NCI-H524 (cell line): ENCODE data around the gene PIK3C2G.
"Not testable (repeated sequence)": the region's sequence is repeated elsewhere in the genome, so short reads cannot be mapped to it uniquely, and the experiment has no call there.

Source experiments
- DNase-seq, 2 experiments: peaks; one replicate each; lab custom pipeline; 2025; lab: John Stamatoyannopoulos, UW

The PIK3C2G gene, protein sequence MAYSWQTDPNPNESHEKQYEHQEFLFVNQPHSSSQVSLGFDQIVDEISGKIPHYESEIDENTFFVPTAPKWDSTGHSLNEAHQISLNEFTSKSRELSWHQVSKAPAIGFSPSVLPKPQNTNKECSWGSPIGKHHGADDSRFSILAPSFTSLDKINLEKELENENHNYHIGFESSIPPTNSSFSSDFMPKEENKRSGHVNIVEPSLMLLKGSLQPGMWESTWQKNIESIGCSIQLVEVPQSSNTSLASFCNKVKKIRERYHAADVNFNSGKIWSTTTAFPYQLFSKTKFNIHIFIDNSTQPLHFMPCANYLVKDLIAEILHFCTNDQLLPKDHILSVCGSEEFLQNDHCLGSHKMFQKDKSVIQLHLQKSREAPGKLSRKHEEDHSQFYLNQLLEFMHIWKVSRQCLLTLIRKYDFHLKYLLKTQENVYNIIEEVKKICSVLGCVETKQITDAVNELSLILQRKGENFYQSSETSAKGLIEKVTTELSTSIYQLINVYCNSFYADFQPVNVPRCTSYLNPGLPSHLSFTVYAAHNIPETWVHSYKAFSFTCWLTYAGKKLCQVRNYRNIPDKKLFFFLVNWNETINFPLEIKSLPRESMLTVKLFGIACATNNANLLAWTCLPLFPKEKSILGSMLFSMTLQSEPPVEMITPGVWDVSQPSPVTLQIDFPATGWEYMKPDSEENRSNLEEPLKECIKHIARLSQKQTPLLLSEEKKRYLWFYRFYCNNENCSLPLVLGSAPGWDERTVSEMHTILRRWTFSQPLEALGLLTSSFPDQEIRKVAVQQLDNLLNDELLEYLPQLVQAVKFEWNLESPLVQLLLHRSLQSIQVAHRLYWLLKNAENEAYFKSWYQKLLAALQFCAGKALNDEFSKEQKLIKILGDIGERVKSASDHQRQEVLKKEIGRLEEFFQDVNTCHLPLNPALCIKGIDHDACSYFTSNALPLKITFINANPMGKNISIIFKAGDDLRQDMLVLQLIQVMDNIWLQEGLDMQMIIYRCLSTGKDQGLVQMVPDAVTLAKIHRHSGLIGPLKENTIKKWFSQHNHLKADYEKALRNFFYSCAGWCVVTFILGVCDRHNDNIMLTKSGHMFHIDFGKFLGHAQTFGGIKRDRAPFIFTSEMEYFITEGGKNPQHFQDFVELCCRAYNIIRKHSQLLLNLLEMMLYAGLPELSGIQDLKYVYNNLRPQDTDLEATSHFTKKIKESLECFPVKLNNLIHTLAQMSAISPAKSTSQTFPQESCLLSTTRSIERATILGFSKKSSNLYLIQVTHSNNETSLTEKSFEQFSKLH (N-terminal part only)

DNA sequence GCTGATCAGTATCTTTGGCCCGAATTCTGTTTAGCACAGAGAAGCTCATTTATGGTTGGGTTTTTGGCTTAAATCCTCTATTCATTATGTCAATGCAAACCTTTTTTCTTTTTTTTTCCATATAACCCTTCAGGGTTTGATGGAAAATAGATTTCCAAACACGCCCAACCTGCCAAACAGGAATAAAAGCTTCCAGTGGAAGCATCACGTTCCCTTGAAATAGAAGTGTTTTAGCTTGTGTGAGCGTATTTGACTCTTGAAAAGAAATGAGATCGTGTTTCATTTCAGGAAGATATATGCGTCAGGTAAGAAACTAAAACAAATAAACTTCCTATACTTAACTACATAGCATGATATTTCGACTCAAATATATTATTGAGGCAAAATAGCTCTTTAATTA is at the start of gene PIK3C2G:
Gene PIK3C2G (plus strand): TSS at position 246 of the 400 bp plus-strand sequence. CDS start 20,564 bp downstream, outside the sequence.
- no peak for DNase-seq

DNA sequence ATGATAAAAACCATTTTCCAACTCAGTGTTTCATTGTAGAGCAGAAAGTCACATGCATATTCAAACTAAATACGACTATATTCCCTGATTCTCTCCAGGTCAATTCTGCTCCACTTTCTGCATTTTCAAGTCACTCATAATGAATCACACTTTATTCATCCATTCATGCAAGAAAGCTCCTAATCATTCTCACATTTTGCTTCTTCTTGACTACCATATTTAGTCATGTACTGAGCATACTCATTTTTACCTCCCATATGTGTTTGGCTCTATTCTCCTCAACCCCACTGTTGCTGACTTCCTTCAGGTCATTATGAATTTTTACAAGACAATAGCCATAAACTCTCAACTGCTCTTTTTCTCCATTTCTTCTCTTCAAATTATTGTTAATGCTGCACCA is 43.4 kb upstream of the PIK3C2G start:
- no peak for DNase-seq

DNA sequence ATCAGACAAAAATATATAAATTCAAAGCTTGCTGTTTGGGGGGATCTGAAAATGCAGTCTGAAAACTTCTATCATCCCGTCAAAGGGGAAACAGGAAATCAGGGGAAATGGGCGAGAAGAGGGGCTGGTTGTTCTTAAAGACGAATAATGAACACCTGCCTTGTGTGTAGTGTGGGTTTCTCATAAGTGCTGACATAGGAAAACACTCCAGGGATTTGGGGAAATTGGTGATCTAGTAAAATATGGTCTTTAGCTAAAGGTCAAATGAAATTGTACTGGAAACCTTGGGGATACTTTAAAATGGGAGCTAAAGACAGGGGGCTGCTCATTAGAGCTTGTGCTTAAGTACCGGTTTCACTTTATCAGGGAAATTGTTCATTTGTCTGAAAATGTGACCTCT is 39.6 kb upstream of the PIK3C2G start:
- DNase-seq = no peak

DNA sequence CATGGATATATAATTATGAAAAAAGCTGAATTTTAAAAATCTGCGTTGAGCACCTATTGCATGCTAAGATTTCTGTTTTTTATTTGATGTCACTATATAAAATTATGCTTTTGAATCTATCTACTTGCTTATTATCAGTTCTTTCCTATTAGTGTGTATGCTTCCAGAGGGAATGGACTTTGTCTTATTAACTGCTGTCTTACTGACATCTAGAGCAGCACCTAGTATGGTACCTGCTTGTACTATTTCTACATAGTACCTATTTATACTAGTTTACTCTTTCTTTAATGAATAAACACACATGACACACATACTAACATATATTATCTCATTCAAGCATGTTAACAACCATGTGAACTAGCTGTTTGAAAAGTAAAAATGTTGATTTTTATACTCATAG is 38.6 kb upstream of the PIK3C2G start:
- DNase-seq = no peak

DNA sequence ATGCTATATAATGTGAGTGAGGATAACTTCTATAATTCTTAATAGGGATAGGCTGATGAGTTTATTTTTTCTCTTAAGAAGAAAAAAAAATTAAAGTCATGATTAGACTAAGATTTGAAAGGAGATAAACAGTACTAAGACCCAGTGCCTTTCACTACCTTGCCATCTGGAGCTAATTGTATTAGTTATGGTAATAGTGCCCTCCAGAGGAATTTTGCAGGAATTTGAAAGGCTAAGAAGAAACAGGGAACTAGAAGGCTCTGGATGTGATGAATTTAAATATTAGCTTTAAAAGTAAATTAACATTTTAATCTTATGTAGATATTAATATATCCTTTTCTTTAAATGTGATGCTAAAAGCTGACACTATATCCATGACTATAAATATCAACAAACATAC is 36.6 kb upstream of the PIK3C2G start:
- DNase-seq = peak; percentile 15 to 69

DNA sequence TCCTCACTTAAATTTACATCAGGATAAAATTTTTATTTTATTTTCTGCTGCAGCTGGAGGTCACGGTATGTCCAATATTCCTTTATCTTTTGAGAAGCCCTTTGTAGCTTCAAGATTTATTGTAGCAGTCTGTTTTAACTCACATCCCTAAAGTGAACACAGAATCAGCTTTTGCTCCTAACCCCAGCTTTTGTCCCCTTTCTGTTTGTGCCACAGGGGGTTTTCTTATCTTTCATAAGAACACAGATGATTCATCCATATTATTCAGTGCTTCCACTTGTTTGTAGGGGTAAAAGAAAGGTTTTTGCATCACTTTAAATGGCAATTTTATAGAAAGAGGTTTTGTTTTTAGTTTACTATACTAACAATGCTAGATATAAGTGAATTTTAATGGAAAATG is 21.8 kb upstream of the PIK3C2G start:
- DNase-seq = no peak

DNA sequence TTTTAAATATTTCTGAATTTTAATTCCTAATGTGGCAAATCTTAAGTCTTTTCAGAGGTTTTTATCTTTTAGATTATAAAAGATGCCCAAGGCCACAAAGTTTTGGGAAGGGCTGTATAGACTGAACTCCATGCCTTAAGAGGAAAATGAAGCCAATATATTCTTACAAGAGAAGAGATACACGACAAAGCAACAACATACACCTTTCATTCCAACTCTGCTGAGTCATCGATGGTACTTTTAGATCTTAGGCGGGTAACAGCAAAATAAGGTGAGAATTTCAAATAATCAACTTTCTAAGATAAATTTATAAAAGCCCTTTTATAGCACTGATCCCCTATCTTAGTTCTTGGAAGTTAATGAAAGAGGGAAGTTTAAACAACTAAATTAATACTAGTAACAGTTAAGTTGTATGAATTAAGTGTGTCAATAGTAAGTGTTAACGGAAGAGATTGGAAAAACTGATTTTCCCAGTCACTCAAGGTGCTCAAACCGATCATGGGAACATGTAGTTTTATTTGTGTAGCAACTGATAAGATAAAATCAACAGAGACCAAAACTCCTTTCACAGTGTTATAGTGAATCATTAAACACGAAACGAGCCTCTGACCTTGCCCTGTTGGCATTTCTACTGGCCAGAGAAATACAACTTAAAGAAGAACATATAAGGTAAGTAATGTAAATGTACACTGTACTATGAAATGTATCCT is 18.8 kb upstream of the PIK3C2G start:
- no peak for DNase-seq

DNA sequence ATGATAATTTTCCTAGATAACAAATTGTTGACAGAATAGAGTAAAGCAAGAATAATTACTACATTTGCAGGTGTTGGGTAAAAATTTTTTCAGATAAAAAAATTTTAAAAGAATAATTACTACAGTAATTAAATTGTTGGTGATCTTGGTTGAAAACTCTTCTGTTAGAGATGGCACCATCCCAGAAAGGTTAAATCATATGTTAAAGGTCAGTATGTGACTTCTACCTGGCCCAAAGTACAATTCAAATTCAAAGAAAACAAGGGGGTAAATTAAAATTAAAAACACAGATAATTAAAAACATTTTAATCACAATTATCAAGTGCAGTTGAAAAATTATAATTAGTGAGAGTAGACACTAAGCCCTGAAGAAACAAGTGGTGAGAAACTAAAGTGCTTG is 18.1 kb upstream of the PIK3C2G start:
- DNase-seq = no peak

DNA sequence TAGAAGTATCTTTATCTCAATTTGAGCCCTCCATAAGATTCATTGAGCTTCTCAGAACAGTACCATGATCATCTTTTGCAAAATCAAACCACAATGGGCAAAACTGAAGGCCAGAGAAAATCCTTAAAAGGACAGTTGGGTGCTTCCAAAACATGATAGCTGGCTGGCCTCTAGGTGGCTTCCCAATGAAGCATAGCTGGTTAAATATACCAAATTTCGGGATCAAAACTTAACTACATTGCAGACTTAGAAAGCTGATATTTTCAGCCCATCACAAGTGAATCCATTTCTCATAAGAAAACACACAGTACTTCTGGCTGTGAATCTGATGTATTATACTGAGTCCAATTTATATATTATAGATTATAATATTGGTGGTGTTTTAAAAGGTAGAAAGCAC is 15.3 kb upstream of the PIK3C2G start:
- DNase-seq = no peak

DNA sequence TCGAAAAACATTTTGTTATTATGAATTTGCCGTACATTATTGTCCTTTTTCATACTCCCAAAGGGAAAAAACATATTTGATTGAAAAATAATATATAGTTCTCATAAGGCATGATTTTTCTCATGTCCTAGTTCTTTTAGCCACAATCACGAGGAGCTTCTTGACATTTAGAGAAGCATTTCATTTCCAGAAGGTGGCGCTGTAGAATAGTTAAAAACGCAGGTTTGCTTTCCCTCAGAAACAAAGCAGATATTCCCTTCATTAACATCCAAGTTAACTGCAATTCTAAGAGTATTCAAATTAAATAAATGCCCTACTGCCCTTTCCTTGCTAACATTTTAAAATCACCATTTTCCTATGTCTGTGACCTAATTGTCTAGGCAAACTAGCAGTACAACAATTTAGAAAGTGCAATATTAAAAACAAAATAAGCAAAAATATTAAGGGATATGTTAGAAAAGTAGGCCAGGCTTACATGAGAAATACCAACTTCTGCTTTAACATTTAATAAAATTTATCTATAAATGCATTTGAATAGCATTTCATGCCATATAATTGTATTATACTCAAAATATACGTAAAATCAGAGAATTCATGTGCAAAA is 10.9 kb upstream of the PIK3C2G start:
- peak; percentile 40 to 75 for DNase-seq

DNA sequence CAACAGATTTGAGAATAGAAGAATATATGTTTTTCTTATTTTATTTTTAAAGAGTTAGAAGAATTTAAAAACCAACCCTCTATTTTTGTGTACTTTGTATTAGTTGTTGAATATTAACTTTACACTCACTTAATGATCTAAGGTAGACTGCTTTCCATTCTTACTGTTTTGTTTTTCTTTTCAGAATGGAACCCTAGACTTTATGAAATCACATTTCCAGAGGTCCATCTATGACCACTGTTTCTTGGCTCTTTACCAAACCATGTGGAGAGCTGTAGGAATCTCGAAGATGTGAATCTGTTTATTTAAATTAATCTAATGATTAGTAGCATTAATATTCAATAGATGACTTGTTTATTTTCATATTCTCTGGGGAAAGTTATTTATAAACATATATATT is 7.2 kb upstream of the PIK3C2G start:
- no peak for DNase-seq

DNA sequence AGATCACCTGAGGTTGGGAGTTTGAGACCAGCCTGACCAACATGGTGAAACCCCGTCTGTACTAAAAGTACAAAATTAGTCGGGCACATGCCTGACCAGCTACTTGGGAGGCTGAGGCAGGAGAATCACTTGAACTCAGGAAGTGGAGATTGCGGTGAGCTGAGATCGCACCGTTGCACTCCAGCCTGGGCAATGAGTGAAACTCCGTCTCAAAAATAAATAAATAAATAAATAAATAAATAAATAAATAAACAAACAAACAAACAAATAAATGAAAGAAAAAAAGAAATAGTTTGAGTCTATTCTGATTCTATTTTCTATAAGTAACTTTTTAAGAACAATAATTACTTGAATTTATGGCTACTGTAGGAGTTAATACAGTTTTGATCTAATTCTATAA is 6.3 kb upstream of the PIK3C2G start:
- DNase-seq = not testable (repeated sequence)

DNA sequence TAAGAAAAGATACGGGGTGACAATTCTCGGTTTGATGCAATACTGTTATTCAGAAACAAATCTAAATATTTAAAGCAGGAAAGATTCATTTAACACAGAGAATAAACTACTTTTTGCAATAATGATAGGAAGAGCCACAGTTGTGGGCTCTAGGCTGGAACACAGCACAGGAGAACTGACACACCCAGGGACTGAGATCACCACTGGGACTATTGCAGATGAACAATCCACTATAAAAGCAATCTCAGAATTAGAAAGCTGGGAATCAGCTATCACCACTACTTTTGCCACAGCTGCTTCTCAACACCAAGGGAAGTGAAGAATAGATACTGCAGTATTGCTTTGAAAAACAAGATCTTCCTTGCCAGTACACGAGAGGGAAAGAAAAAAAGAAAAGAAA is 4.1 kb upstream of the PIK3C2G start:
- no peak for DNase-seq

DNA sequence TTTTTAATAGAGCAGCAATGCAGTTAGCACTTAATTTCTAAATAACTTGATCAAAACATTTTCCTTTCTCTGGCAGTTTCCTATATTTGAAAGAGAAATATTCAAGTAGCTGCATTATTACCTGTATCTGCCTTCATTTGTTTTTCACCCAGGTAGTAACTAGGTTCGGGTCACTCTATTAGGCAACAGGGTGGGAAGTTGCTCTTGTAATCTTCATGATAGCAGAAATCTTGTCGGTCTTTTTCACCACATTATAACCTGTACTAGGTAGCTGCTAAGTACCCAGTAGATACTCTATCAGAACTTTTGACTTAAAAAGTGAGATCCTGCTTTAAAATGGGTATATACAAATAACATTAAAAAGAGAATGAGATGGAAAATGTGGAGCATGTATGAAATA is 2.4 kb upstream of the PIK3C2G start:
- DNase-seq = no peak

DNA sequence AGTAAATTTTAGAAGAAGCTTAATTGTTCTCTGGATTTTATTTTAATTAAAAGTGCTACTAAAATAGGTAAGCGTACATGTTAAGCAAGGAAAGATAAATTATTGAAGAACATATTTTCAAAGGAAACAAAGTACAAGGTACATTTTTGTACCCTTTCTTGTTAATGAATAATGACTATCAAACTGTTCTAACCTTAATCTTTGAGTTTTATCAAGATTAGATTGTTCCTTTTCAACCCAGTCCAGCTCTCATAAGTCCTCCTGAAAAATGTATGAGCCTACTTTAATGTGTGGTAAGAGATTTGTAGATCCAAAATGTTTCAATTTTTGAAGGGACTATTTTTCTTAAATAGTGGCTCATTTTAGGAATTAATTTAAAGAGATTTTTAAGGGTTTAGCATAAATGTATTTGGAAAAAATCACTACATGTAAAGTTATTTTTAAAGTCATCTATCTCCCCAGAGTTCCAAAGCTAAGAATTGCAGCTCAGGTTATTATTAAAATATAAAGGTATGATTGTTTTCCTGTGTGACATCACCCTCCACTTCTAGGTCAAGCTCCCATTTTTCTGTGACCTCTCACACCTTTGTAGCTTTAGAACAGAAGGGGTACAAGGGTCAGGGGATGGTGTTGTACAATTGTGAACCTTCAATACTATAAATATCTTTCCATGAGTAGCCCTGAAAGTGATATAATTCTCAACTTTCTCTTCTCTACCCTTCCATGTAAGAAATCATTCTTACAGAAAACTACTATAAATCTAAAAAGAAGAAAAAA is 1.2 kb upstream of the PIK3C2G start:
- DNase-seq = no peak

DNA sequence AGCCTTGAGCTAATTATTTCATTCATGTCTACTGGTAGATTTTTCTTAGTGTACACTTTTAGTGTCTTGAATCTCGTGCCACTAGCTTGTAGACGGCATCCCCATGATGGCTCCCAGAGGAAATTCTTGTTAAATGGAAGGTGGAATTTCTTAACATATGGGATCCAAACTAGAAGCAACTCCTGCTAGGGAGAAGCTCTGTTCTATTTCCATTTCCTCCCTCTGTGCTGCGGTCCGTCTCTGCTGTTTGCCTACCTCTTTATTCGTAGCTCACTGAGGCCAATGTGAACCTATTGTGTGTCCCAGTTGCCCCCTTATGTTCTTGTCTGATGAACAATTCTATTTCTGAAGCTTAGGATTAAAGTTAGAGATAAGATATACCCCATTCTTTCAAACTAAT is 588 bp downstream of the PIK3C2G start:
- DNase-seq = no peak

DNA sequence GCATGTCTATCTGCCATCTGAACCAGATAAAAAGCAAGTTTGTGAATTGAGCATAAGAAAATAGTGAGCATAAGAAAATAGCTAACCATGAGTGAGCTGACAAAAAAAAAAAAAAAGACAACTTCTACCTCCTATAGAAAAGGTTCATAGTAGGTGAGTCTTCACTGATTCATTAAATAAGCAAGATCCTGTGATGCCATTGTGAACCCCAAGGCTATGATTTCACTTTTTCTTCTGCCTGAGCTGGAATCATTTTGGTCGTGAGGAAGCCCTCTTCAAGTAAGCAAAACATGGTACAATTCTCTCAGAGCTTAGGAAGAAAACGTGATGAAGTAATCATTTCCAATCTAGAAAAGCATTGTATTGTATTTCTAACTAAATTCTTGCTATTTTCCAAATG is 1.2 kb downstream of the PIK3C2G start:
- no peak for DNase-seq

DNA sequence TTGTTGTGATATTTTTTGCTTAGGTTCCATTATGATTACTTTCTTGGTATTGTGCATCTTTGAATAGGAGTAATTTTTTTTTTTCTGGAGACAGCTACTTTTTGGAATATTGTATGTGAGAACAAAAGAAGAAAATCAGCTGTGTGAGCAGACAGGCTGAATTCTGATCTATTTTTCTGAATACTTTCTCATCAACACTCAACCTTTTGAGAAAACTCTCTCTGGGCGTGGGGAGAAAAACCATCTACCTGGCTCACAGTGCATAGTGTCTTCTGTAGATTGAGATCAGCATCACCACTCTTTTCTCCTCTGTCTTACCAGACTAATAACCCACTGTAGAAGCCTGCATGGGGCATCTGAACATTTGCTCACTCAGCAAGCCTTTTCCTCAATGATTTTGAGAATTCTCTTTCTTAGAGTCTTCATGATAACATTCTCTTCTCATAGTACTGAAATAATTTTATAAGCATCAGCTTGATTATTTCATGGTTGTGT is 3.3 kb downstream of the PIK3C2G start:
- no peak for DNase-seq

DNA sequence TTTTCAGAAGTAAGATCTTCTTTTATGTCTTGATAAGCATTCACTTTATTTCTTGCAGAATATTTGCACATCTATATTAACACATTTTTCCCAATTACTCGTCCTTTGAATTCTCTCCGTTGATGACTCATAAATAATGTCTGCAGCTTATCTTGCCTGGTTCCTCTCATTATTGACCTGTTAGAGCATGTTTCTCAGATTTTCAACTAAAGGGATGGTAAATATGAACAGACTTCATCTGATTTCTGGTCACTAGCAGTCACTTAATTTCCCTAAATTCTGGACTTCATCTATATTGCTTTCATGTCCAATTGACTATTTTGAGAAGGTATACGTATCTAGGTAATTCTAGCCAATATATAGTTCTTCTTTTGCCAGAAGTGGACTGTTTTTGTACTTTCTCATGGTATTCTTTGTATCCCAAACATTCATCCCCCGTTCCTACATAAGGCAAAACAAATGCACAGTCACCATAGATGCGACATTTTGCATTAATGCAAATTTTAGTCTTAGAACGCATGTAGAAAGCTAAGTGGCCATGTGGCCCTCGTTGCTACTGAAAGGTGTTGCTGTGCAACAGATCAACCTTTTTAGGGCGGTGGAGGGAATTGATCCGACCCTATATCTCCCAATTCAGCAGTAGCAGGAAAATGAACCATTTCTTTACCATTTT is 6.2 kb downstream of the PIK3C2G start:
- DNase-seq = no peak
